OCI-M2 (cell line): ENCODE measurements around the gene RFK.
A peak's percentile ranks its signal among the peaks of the same experiment; 100 is the strongest.

Experiments
- DNase-seq: peaks from one replicate; lab custom pipeline; 2025; ENCODE audit not compliant: unreplicated experiment; lab: John Stamatoyannopoulos, UW

The RFK gene

GRCh38 chr9:76412638-76413037 is 18.4 kb upstream of the RFK start:
- no peak for DNase-seq

DNA sequence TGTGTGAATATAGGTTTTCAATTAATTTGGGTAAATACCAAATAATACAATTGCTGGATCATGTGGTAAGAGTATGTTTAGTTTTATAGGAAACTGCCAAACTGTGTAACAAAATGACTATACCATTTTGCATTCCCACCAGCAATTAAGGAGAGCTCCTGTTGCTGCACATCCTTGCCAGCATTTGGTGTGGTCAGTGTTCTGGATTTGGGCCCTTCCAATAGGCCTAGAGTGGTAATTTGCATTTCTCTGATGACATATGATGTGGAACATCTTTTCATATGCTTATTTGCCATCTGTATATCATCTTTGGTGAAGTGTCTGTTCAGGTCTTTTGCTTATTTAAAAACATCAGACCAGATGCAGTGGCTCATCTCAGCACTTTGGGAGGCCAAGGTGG is 11.6 kb upstream of the RFK start:
- no peak for DNase-seq

DNA sequence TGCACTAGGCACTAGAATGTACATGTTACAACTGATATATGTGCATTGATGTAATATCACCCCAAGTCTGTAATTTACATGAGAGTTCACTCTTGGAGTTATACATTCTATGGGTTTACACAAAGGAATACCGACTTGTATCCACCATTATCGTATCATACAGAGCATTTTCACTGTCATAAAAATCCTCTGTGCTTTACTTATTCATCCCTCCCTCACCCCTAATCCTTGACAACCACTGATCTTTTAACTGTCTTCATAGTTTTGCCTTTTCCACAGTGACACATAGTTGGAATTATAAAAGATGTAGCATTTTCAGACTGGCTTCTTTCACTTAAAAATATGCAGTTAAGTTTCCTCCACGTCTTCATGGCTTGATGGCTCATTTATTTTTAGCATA is 11.1 kb upstream of the RFK start:
- DNase-seq, result no peak

DNA sequence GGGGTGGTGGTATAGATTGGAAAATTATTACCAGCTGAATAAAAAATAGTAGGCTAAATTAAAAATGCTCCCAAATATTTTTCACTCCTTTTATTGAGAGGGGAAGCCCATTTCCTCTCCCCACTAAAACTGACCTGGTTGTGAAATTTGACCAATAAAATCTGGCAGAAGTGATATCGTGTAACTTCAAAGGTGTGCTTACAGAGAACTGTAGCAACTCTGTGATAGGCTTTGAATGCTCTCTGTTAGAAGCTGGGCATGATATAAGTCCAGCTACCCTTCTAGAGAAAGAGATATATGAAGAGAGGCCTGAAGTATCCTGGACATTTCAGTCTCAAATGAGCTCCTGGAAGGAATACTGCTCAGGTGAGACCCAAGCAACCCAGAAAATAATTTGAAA is 10.2 kb upstream of the RFK start:
- DNase-seq, result no peak

GRCh38 chr9:76403352-76403751 is 9.1 kb upstream of the RFK start:
- DNase-seq, result no peak

- no peak for DNase-seq
Observed at GRCh38 chr9:76401580-76402354, 7.5 kb upstream of the RFK start.

GRCh38 chr9:76401176-76401575 is 7.0 kb upstream of the RFK start:
- no peak for DNase-seq

- DNase-seq, result no peak
Observed at GRCh38 chr9:76400534-76401096, 6.4 kb upstream of the RFK start.

DNA sequence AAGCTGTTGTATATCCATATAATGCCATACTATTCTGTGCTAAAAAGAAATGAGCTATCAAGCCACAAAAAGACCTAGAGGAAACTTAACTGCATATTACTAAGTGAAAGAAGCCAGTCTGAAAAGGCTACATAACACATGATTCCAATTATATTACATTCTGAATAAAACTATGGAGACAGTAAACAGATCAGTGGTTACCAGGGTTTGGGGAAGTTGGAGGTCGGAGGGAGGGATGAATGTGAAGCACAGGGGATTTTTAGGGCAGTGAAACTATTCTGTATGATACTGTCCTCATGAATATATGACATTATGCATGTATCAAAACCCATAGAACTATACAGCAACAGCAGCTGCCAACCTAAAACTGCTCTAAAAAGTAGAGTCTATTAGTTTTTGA is 5.6 kb upstream of the RFK start:
- DNase-seq, result no peak

DNA sequence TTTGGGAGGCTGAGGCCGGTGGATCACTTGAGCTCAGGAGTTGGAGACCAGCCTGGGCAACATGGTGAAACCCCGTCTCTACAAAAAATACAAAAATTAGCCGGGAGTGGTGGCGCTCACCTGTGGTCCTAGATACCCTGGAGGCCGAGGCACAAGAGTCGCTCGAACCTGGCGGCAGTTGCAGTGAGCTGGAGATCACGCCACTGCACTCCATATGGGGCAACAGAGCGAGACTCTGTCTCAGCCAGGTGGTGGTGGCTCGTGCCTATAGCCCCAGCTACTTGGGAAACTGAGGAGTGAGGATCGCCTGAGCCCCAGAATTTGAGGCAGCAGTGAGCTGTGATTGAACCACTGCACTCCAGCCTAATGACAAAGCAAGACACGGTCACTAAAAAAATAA is 2.4 kb upstream of the RFK start:
- DNase-seq, result no peak

DNA sequence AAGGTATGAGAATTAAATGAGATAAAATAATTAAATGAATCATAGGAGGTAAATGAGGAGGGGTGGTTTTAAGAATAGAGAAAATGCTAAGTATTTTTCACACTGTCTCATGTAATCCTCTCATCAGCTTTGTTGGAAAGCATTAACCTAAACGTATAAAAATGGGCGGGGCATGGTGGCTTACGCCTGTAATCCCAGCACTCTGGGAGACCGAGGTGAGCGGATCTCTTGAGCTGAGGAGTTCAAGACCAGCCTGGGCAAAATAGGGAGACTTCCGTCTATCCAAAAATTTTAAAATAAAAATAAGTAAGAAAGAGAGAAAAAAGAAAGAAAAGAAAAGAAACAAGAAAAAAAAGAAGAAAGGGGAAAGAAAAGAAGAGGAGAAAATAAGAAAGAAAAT is 1.9 kb upstream of the RFK start:
- DNase-seq, result no peak

DNA sequence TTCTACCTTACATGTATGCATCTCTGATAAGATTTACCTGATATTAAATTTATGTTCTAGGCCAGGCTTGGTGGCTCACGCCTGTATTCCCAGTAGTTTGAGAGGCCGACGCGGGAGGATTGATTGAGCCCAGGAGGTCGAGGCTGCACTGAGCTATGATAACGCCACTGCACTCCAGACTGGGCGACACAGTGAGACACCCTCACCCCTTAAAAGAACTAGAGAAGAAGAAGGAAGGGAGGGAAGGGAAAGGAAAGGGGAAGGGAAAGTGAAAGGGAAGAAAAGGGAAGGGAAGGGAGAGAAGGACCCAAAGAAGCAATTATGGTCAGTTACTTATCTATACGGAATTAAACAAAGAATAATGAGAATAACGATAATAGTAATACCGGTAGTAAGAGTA is 1.2 kb upstream of the RFK start:
- DNase-seq, result no peak

- DNase-seq, result peak; percentile 57
Observed at GRCh38 chr9:76394960-76395252, 680 bp upstream of the RFK start.

GRCh38 chr9:76390656-76391055 is 3.6 kb downstream of the RFK start:
- no peak for DNase-seq

- no peak for DNase-seq
Observed at GRCh38 chr9:76379494-76379893, 14.7 kb downstream of the RFK start.

- no peak for DNase-seq
Observed at GRCh38 chr9:76378367-76379073, 15.7 kb downstream of the RFK start.

DNA sequence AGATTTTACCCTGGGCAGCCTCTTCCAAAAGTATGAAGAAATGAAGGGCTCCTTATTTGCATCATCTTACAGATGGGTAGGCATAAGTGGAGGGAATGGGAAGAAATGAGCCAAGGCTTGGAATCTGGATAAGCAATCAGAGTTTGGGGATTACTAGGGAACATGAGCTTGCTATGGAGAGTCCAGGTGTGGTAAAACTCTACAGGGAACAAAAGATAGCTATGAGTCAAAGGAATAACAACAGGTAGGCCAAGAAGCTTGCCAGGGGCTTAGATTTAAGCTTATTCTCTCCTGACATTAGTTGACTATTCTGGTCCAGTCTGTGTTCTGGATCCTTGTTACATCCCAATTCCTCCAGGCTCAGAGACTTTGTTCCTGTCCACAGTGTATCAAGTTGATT is 16.4 kb downstream of the RFK start:
- no peak for DNase-seq

DNA sequence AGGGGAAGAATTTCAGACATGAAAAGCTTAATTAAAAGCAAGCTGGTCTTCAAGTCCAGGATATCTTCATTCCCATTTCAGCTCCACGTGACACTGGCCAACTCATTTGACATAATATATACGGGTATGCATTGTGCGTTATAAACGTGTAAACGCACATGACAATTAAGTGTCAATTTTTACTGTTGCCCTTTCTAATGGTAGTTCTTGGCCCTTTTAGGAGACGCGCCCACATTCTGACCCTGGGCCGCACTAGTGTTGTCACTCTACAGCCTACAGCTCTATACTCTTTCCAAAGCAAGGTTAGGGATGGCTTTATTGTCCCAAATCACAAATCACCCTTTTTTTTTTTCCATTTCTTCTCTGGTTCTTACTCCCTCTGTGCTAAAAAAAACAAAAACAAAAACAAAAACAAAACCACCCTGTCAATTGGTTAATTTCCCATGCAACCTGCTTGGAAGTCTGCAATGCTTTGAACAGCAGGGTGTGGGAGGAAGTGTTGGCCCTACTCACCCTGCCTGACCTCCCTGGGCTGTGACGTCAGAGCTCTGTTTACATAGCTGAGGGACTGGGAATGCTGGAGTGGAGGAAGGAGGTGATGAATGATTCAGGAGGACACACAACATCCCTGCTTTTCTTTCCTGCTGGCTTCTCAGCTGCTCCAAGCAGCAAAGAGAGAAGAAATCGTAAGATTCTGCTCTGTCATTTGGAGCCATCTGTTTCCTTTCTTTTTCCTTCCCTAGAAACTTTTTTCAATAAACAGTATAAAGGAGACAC is 19.3 kb downstream of the RFK start:
- no peak for DNase-seq

GRCh38 chr9:76373784-76374474 is 20.3 kb downstream of the RFK start:
- no peak for DNase-seq

- DNase-seq, result no peak
Observed at GRCh38 chr9:76373173-76373783, 20.9 kb downstream of the RFK start.

DNA sequence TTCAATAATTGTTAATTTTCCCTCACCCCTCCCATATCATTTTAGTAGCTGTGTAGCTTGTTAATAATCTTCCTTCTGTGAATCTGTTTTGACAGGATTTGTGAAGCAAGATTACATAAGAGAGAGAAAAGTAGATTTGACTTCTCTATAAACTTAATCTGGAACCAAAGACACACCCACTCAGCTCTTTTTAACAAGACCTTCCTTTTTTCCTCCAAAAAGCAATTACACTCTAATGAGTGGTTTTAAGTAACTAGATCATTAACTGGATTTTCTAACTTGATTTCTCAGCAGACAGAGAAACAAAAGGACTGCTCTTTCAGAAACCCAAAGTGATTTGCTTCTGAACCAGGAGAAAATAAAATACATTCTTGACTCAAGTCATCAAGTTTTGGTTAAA is 21.9 kb downstream of the RFK start:
- no peak for DNase-seq
